Measurements from ENCODE around the gene PTPRM. TPM values are rescaled to one million over a fixed set of nuclear protein-coding genes. Genes with fewer than 3 reads are reported as not detected.

Gene PTPRM
- total and polyA plus RNA-seq, 3 donors from 2014 or later, result 76.4 to 101 (median 94.6) TPM

DNA sequence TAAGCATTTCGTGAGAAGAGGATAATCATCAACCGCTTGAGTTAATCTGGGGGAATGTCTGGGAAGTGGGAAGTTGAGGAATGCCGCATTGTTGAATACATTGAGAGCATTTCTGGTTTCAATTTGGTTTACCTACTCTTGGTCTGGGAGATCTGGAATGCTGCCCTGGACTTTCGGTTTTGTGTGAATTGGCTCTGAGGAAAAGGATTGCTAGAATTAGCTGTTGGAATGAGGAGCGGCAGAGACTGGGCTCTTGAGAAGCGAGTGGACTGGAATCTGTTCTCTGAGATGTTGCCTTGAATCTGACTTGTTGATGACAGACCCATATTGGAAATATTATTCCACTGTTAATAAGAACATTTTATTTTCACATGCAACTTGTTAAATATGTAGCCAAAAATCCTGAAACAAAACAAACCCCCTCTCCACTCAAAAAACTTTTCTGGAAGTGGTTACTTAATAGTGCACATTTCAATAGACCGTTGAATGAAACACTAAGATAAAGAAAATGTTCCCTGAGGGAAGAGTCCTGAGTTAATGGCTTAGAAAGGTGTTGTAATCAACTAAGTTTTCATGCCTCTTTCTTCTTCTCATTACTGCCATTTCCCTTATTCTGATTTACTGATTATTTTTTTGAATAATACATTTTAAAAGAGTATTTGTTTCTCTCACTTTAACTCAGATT lies 50.8 kb downstream of the PTPRM start:
- H3K36me3 ChIP-seq (ENCODE audit: low read depth, missing control alignments), result no peaks in the 10 kb centered on the region
- H3K9me3 ChIP-seq, result no peaks in the 10 kb centered on the region
- intact Hi-C loops (cut with DNase I; ENCODE audit: low total_unique reads), result no loop called here
- no peak overlapping the region for H3K27ac ChIP-seq
- peak; percentile 31 for DNase-seq
- H3K27me3 ChIP-seq, result no peaks in the 10 kb centered on the region
- H3K4me1 ChIP-seq, result no peaks in the 10 kb centered on the region
- 57 to 61% methylated on average over 7 of the region's 7 CpGs for WGBS, 2 donors
- no peak for TF ChIP-seq CTCF (IDR thresholded peaks at IDR 0.05)
- no peak for TF ChIP-seq POLR2A (IDR thresholded peaks at IDR 0.05)
- no peak overlapping the region for H3K4me3 ChIP-seq

DNA sequence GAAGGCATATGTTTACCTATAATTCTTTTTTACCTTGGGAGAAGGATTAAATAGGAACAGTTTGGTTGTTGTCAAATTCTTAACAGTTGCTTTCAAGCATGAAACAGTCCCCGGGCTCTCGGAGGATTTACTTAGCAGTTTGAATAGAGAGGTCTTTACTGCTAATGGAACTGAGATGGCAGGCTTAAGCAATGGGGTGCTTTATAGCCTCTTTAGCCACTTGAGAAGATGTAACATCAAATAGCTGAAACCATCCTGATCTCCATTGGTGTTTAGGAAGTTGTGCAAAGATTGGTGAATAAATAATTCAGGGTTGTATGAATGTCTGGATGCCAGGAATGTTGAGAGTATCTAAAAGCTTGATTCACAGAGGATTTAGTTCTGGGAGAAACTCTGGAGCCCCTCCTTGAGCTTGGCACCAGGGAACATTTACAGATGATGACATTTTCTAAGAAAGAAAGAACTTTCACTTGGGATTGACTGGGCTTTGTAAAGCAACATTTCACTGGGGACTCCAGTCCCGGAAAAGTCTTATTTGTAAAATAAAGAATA lies 51.9 kb downstream of the PTPRM start:
- Histone ChIP-seq H3K36me3 (ENCODE audit: low read depth, missing control alignments) (no peaks in the 10 kb centered on the region), H3K9me3 (no peaks in the 10 kb centered on the region), H3K27me3 (no peaks in the 10 kb centered on the region), H3K27ac (no peak overlapping the region), H3K4me3 (no peak overlapping the region), H3K4me1 (no peaks in the 10 kb centered on the region)
- TF ChIP-seq POLR2A (IDR thresholded peaks at IDR 0.05) (no peak), CTCF (IDR thresholded peaks at IDR 0.05) (no peak)
- intact Hi-C loops (cut with DNase I; ENCODE audit: low total_unique reads), result no loop called here
- DNase-seq, result no peak
- 84 to 89% methylated on average over 3 of the region's 3 CpGs for WGBS, 2 donors

- no peak for TF ChIP-seq POLR2A (IDR thresholded peaks at IDR 0.05)
- no peak for TF ChIP-seq CTCF (IDR thresholded peaks at IDR 0.05)
- Histone ChIP-seq H3K27me3 (no peaks in the 10 kb centered on the region), H3K4me3 (no peak overlapping the region), H3K36me3 (ENCODE audit: low read depth, missing control alignments) (no peaks in the 10 kb centered on the region), H3K9me3 (no peaks in the 10 kb centered on the region), H3K4me1 (no peaks in the 10 kb centered on the region), H3K27ac (no peak overlapping the region)
- 91 to 97% methylated on average over 7 of the region's 7 CpGs for WGBS, 2 donors
- DNase-seq, result no peak
- intact Hi-C loops (cut with DNase I; ENCODE audit: low total_unique reads), result no loop called here
These were observed 52.6 kb downstream of the PTPRM start for GRCh38 chr18:7619676-7620075.

DNA sequence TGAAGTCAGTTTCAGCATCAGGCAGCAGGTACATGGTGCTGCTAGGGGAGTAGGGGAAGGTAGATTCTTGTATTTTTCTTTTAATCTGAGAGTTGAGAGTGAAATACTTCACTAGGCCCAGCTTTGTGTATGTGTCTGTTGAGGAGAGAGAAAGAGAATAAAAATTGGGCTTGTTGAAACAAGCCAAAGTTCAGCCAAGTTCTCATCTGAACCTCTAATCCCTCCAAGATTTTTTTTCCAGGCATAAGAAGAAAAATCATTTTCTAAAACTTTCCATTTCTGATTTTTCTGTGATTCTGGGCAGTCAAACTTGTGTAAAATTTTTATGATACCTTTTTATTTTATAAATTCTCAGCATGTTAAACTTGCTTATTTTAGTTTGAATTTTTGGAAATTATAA lies 55.6 kb downstream of the PTPRM start:
- intact Hi-C loops (cut with DNase I; ENCODE audit: low total_unique reads), result no loop called here
- no peak overlapping the region for H3K4me3 ChIP-seq
- no peaks in the 10 kb centered on the region for H3K9me3 ChIP-seq
- no peaks in the 10 kb centered on the region for H3K27me3 ChIP-seq
- TF ChIP-seq CTCF (IDR thresholded peaks at IDR 0.05) (no peak), POLR2A (IDR thresholded peaks at IDR 0.05) (no peak)
- DNase-seq, result no peak
- H3K4me1 ChIP-seq, result no peaks in the 10 kb centered on the region
- H3K36me3 ChIP-seq (ENCODE audit: low read depth, missing control alignments), result no peaks in the 10 kb centered on the region
- H3K27ac ChIP-seq, result no peak overlapping the region

- H3K4me3 ChIP-seq, result no peak overlapping the region
- intact Hi-C loops (cut with DNase I; ENCODE audit: low total_unique reads), result no loop called here
- H3K27me3 ChIP-seq, result no peaks in the 10 kb centered on the region
- no peak for DNase-seq
- no peaks in the 10 kb centered on the region for H3K4me1 ChIP-seq
- no peak for TF ChIP-seq CTCF (IDR thresholded peaks at IDR 0.05)
- no peak for TF ChIP-seq POLR2A (IDR thresholded peaks at IDR 0.05)
- WGBS, 2 donors, result 91 to 97% methylated on average over 1 of the region's 1 CpG
- no peaks in the 10 kb centered on the region for H3K9me3 ChIP-seq
- H3K27ac ChIP-seq, result no peak overlapping the region
- no peaks in the 10 kb centered on the region for H3K36me3 ChIP-seq (ENCODE audit: low read depth, missing control alignments)
These were observed 56.6 kb downstream of the PTPRM start for GRCh38 chr18:7623681-7624080.
